Subcutaneous preadipocyte (primary cell): ENCODE results near the gene CCDC80. TPM values are rescaled to one million over a fixed set of nuclear protein-coding genes. Genes with fewer than 3 reads are reported as not detected.

Experiments
- total RNA-seq: library from RNA; depleted of rRNA; stranded (reverse); fragments of >200 nt; gene quantifications from 2 replicates; pipeline ENCODE4 v1.2.3, GENCODE V29; 2012

CCDC80 gene
- 70.4 and 87.8 TPM in 2 replicates for total RNA-seq

GRCh38 chr3:112640930-112641801 is at the start of gene CCDC80:
Gene CCDC80, minus strand, starts transcription at chr3:112641143. Its CDS starts 1,238 bp downstream, at chr3:112639905.

GRCh38 chr3:112561734-112562529 is 79.0 kb downstream of the CCDC80 start, which contains the start of the genes ATG3 and SLC35A5:
Gene ATG3, minus strand, starts transcription at chr3:112561962. Its CDS starts 434 bp downstream, at chr3:112561528.
Gene SLC35A5, plus strand, starts transcription at chr3:112562045. Its CDS starts 1,359 bp downstream, at chr3:112563404.

Other genes starting within 250 kb of the CCDC80 start
- gene BTLA, start 141.7 kb downstream of the CCDC80 start, total RNA-seq, result not detected in 2 replicates
- 68.0 and 76.8 TPM in 2 replicates for gene ATG3, start 79.2 kb downstream of the CCDC80 start, total RNA-seq
- 27.6 and 28.3 TPM in 2 replicates for gene SLC35A5, start 79.1 kb downstream of the CCDC80 start, total RNA-seq
- not detected in 2 replicates for gene CD200R1L, start 205.7 kb upstream of the CCDC80 start, total RNA-seq